ENCODE measurements around the gene SLCO4A1. TPM values are rescaled to one million over a fixed set of nuclear protein-coding genes. Genes with fewer than 3 reads are reported as not detected.
"Not testable (repeated sequence)": the region's sequence is repeated elsewhere in the genome, so short reads cannot be mapped to it uniquely, and the experiment has no call there.

Gene SLCO4A1
- total and polyA plus RNA-seq, 9 of the 15 experiments (the other 6 are each of a cell fraction or from before 2014, with no cell fraction given), result 1.6 to 21.9 (median 12.8) TPM

- ChIA-PET POLR2A (interaction anchor here (0.6 to 1.6 kb wide), 3 partner anchors 15 to 111 kb away, joined by 3 to 6 read pairs (median 4); no protein-coding TSS in a partner anchor), CTCF (ENCODE audit: low intra/inter-chr PET ratio) (no interaction called here)
- Histone ChIP-seq H3K9me3 (replicated peaks; ENCODE audit: control insufficient read depth, insufficient read depth, low read depth, low read length) (0 out of 2 replicates have a peak, but pooled peaks cover 2% of the 10 kb centered on the region), H3K27me3 (ENCODE audit: control insufficient read depth in 2 of 2, insufficient read depth in 2 of 2, low read length in 2 of 2) (peaks cover 19 to 50% of the 10 kb centered on the region in 2 experiments), H3K79me2 (ENCODE audit: control insufficient read depth, insufficient read depth, low read length) (no peaks in the 10 kb centered on the region), H3K4me2 (ENCODE audit: insufficient read depth, low read length) (no peak overlapping the region), H3K36me3 (ENCODE audit: control insufficient read depth, insufficient read depth, low read length) (no peaks in the 10 kb centered on the region), H3K9ac (ENCODE audit: insufficient read depth in 1 of 2, low read depth in 2 of 2, low read length in 2 of 2) (no peak overlapping the region), H3K9me1 (ENCODE audit: control insufficient read depth, insufficient read depth, low read length) (no peaks in the 10 kb centered on the region), H2AFZ (ENCODE audit: low read depth, low read length) (no peak overlapping the region), H3K4me3 (no peak overlapping the region), H3K4me1 (replicated peaks in 1 of 2; ENCODE audit: control insufficient read depth in 2 of 2, insufficient read depth in 2 of 2, low read length in 2 of 2) (peaks cover 15 to 40% of the 10 kb centered on the region in 2 experiments), H3K27ac (ENCODE audit: extremely low read depth, low read depth, low read length) (no peak overlapping the region), H4K20me1 (replicated peaks; ENCODE audit: control insufficient read depth, insufficient read depth, low read length) (no peaks in the 10 kb centered on the region)
- no peak for ATAC-seq
- no peak for TF ChIP-seq SMAD1 (IDR thresholded peaks at IDR 0.05; ENCODE audit: low read depth, low read length, partially characterized antibody)
- in situ Hi-C loops (cut with MboI) (no loop called here), intact Hi-C loops (cut with micrococcal nuclease) (no loop called here)
- no TSS peak for BruUV-seq (replicated peaks)
- whole genome bisulfite sequencing (ENCODE audit: insufficient coverage, low coverage, missing lambda C conversion rate), result 21% methylated on average over 27 of the region's 30 CpGs
- FAIRE-seq, result no peak
- no peak for DNase-seq (ENCODE audit: extremely low read depth in 1 of 4, low spot score in 3 of 4)
Measured at GRCh38 chr20:62682912-62683517, 40.7 kb downstream of the SLCO4A1 start.

GRCh38 chr20:62683660-62684322 is 41.5 kb downstream of the SLCO4A1 start:
- DNase-seq (ENCODE audit: extremely low read depth in 1 of 4, low spot score in 3 of 4); H4K20me1 ChIP-seq (replicated peaks; ENCODE audit: control insufficient read depth, insufficient read depth, low read length); H2AFZ ChIP-seq (ENCODE audit: low read depth, low read length); H3K4me2 ChIP-seq (ENCODE audit: insufficient read depth, low read length); H3K9me1 ChIP-seq (ENCODE audit: control insufficient read depth, insufficient read depth, low read length); H3K36me3 ChIP-seq (ENCODE audit: control insufficient read depth, insufficient read depth, low read length); in situ Hi-C loops (cut with MboI); H3K9me3 ChIP-seq (replicated peaks; ENCODE audit: control insufficient read depth, insufficient read depth, low read depth, low read length); CTCF ChIA-PET (ENCODE audit: low intra/inter-chr PET ratio); H3K79me2 ChIP-seq (ENCODE audit: control insufficient read depth, insufficient read depth, low read length); FAIRE-seq; BruUV-seq (replicated peaks); H3K27ac ChIP-seq (ENCODE audit: extremely low read depth, low read depth, low read length); ATAC-seq; intact Hi-C loops (cut with micrococcal nuclease); POLR2A ChIA-PET; H3K9ac ChIP-seq (ENCODE audit: insufficient read depth in 1 of 2, low read depth in 2 of 2, low read length in 2 of 2); H3K4me3 ChIP-seq; TF ChIP-seq CEBPG (tag; conservative IDR thresholded peaks at IDR 0.05 in 1 of 2, IDR thresholded peaks at IDR 0.05 in 1 of 2): not testable (repeated sequence)
- peaks cover 17 to 43% of the 10 kb centered on the region in 2 experiments for H3K27me3 ChIP-seq (ENCODE audit: control insufficient read depth in 2 of 2, insufficient read depth in 2 of 2, low read length in 2 of 2)
- peaks cover 15 to 47% of the 10 kb centered on the region in 2 experiments for H3K4me1 ChIP-seq (replicated peaks in 1 of 2; ENCODE audit: control insufficient read depth in 2 of 2, insufficient read depth in 2 of 2, low read length in 2 of 2)
- 66% methylated on average over 14 of the region's 52 CpGs for WGBS (ENCODE audit: insufficient coverage, low coverage, missing lambda C conversion rate)
- TF ChIP-seq BHLHE40 (IDR thresholded peaks at IDR 0.05; ENCODE audit: low read length) (peak; percentile 40; the same call in 1 of the 2 replicates), BCOR (IDR thresholded peaks at IDR 0.05) (peak; percentile 35; the same call in 1 of the 2 replicates), SAFB (IDR thresholded peaks at IDR 0.05; ENCODE audit: borderline replicate concordance, low read depth, low read length) (0 out of 2 replicates have a peak, but pooled peaks have one; percentile 26), TFE3 (CRISPR knock-in tag; IDR thresholded peaks at IDR 0.05) (peak; percentile 81), RAD51 (IDR thresholded peaks at IDR 0.05; ENCODE audit: borderline replicate concordance, low read depth) (peak; percentile 52; the same call in 1 of the 2 replicates), CEBPG (CRISPR knock-in tag; IDR thresholded peaks at IDR 0.05) (peak; percentile 58; the same call in 1 of the 2 replicates), ZBTB33 (CRISPR knock-in tag; IDR thresholded peaks at IDR 0.05) (peak; percentile 82)

Measured in K562 (cell line).